GM21737 (cell line): ENCODE results near the gene AFDN.

Experiments
- ATAC-seq: cut with Tn5 transposase; IDR thresholded peaks from one replicate; pipeline ENCODE4 v1.9.1; 2021; ENCODE audit warnings: mild to moderate bottlenecking, moderate library complexity; ENCODE audit not compliant: unreplicated experiment

The AFDN gene

DNA sequence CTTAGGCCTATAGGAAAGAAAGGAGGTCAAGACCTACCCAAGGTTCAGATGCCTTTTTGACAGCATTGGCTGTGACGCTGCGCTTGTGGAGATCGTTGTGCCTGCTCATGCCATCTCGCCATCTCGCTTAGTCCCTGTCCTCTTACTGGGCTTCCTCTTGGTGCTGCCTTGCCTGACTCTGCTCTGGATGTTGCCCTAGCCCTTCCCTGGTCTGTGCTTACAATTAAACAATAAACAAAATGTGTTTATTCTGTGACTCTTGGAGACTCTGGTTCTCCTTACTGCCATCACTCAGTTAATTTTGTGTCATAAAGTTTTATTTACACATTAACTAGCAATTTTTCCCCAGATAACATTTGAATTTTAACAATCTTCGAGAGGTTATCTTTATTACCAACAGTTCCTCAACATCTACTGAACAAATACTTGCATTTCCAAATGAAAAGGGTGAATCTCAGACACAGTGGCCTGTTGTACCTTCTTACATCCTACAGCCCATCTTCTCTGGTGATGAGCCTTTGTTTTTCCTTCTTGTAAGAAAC is 11.6 kb downstream of the AFDN start:
- ATAC-seq = no peak

DNA sequence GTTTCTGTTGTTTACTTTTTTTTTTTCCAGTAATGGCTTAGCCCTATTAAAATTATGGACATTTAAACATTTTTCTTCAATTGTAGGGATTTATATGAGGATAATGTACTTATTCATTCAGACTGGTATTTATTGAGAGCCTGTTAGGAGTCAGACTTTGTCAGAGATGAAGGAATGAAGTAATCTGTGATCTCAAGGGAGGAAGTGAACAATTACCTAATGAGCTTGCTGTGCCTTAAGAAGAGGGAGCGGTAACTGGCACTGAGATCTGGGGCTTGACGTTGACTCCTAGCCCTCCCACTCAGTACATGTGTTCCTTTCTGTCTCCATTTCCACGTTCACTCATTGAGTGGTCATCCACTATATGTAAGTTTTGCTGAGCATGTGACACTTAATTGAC is 12.6 kb downstream of the AFDN start:
- no peak for ATAC-seq

DNA sequence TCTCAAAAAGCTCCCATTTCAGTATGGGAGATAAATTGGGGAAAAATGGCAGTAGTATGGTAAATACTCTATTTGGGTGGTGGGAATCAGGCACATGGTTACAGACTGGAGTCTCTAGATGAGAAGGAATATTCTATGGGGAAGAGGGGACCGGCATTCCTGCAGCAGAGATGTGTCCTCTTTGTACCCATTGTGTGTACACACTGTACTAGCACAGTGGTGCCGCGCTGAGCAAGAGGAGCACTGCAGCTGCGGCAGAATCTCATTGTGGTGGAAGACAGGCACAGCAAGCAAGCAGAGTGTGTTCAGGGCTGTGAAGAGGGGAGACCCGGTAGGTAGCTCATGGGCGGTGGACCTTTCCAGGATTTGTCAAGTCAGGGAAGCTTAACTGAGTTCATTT is 13.0 kb downstream of the AFDN start:
- ATAC-seq = no peak

DNA sequence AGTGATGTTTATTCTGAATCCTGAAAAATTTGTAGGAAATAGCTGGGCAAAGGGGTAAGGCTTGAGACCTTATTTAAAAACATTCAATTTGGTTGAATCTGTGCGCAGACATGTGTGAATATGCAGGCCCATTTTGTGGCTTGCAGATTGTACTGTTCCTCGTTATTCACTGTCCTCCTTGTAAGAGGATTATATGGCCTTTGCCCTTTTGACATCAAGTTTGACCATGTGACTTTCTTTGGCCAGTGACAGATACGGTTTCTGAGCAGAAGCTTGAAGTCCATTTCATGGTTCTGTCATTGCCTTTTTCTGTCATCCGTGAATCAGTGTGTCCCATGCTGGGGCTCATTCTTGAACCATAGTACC is 13.4 kb downstream of the AFDN start:
- ATAC-seq = no peak

DNA sequence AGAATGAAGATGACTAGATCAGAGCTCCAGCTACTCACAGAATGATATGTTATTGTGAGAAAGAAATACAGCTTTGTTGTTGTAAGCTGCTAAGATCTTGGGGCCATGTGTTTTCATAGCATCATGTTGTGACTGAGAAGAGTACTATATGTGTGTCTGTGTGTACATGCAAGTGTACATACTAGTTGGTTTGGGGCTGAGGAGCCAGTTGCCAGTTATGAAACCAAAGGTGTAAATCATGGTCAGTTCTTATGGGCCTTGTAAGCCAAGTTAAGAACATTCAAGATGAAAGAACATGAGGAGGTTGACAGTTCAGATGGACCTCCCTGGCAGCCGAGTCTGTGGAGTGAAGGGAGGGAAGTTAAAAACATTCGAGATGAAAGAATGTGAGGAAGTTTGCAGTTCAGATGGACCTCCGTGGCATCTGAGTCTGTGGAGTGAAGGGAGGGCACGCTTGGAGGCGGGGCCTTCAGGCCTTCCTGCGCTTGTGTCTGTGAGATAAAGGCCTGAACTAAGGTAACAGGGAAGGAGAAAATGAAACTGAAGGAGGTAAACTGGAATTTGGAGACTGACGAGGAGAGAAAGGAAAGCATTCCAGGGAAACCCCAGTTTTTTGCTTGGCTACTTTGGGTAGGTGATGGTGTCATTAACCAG is 13.9 kb downstream of the AFDN start:
- ATAC-seq = no peak

DNA sequence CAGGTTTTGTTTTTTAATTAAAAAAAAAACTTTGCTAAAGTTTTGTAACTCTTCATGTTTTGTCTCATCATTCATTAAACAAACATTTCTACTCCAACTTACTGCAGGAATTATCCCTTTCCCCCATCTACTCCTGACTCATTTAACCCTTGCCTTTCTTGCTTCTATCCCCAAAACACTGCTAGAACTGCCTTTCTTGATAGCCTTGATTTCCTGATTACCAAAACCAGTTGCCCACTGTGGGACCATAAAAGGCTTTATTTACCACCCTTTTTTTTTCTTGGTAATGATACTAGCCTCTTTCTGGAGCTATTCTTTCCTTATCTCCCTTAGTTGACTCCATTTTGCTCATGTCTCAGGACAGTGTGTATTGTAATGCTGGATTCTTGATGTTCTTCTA is 15.3 kb downstream of the AFDN start:
- ATAC-seq = no peak

DNA sequence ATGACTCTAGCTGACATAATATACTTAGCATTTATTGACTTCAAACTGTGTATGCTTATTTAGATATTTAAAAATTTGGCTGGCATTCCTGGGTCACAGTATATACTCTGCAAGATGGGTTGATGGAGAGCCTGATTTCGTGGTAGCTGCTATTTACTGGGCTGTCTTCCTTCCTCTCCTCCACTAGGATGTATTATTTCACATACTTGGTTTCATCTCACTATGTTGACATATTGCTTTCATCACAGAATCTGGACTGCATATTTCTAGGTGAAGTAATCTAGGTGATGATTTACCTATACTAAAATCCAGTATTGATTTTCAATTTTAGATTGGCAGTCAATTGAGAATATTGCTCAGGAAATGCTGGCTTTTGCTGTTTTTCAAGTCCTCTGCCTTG is 15.7 kb downstream of the AFDN start:
- ATAC-seq = no peak

DNA sequence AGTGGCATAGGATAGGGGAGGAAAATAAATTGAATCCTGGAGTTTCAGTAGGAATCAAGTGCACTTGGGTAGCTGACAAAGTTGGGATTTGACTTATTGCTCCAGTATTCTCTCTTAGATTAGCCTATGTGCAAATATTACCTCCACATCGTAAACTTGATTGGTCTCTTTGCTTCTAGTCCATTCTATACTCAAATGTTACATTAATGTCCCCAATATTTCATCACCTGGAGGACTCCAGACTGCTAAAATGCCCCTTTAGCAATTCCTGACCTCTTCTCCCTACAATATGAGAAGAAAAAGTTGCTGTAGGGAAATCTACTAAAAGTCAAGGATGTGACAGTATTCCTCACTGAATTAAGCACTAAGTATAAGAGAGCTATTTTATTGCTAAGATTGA is 16.3 kb downstream of the AFDN start:
- no peak for ATAC-seq

DNA sequence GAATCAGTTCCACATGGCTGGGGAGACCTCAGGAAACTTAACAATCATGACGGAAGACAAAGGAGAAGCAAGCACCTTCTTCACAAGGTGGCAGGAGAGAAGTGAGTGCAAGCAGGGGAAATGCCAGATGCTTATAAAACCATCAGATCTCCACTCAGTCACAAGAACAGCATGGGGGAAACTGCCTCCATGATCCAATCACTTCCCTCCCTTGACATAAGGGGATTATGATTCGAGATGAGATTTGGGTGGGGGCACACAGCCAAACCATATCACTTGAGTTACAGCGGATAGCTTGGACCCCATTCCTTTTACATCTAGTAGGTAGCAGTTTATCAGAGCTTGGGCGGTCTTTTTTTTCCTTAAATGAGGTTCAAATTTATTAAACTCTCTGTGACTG is 19.1 kb downstream of the AFDN start:
- ATAC-seq = no peak

DNA sequence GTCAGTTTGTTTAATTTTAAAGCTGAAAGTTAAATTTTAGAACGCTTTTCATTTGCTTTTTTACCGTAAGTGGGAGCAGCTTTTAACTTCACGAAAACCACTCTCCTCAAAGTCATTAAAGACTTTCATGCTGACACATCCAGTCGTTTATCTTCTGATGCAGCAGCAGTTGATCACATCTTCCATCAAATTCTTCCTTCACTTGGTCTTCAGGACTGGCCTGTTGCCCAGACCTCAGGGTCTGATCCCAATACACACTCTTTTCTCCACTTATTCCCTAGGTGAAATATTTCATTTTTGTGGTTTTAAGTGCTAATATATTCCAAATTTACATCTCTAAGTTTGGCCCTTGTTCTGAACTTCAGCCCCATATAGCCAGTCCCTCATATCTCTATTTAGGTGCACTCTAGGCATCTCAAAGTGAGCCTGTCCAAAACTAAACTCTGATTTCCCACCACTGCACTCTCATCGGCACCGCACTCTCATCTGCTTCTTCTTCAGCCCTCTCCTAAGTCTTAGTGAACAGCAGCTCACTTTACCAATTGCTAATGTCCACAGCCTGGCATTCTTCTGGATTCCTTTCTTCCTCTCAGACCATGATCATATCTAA is 20.4 kb downstream of the AFDN start:
- ATAC-seq = no peak

DNA sequence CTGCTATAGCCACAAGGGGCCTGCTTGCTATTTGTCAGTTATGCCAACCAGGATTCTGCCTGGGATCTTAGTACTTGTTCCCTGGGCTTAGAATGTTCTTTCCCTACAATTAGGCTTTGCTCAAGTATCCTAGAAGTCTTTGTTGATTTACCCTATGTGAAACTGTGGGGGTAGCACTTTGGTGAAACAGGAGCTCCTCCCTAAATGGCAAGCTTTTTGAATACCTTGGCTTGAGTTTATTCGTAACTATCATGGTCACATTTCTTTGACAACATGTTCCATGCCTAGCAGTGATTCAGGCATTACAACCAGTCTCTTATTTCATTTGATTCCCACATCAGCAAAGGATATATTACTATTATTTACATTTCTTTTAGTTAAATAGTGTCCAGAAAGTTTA is 21.2 kb downstream of the AFDN start:
- no peak for ATAC-seq

DNA sequence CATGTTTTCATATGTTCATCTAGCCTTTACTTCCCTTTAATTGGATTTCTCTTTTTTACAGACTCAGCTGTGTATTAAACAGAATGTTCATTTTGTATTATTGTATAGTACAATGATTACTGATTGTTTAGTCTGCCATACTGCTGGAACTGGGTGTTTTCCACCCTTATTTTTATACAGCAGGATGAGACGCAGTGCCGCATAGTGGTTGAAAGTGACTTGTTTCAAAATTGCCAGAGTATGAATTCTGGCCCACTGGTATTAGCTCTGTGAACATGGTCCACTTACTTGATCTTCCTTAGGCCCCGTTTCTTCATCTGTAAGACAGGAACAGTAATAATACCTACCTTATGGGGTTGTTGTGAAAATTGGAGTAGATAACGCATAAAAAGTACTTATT is 22.1 kb downstream of the AFDN start:
- no peak for ATAC-seq

DNA sequence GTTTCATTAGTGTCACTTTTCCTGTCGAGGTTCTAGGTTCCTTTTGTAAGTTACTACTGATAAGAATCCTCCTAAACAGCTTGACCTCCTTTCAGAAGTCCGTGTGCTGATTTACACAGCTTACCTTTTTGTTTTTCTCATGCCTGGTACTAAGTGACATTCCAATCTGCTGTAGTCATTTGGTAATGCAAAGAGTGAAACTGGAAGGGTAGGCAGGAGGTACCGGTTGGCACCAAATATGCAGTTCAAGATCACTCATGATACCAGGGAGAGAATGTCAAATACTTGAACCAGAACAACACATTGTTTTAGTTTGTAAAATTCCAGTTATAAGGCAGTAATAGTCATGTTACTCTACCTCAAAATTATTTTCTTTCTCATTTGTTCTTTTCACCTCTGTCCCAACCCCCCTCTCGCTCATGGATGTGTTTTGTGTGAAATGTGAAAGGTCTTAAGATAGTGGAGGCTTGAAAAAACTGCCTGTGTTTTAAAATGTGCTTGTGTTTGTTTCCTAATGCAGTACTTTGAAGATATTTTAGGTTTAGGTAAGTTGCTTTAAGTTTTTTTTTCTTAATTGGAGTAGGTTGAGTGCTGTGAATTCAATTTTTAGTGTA is 23.2 kb downstream of the AFDN start:
- no peak for ATAC-seq

DNA sequence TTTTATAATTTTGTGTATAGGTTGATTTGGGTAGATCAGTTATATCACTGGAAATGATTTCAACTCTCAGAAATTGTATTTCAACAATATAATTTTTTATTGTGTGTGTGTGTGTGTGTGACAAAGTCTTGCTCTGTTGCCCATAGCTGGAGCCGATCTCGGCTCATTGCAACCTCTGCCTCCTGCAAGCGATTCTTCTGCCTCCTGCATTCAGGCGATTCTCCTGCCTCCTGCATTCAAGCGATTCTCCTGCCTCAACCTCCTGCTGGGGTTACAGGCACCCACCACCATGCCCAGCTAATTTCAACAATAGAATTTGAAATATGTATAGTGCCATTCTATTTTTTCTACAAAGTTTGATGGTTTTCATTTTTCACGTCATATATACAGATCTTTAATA is 24.1 kb downstream of the AFDN start:
- ATAC-seq = no peak

DNA sequence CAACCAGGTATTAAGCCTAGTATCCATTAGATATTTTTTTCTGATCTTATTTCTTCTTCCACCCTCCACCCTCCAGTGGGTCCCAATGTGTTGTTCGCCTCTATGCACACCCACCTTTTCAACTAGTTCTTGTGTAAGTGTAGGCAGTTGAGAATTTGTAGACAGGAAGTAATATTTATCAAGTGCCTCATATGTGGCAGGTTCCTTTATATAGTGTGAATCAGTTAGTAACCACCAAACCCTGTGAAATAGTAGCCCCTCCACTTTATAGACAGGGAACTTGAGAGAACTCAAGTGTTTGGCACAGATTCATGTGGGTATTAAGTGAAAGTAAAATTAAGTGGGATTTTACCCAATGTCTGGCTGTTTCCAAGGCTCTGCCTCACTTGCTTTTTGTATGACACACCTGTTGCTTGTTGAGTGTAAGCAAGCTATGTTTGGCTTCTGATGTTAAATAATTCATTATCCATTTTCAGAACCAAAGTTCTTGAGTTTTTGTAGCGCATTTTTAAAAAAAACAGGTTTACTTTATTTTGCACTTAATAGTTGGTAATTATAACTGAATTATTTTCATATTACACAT is 24.8 kb downstream of the AFDN start:
- ATAC-seq = no peak

DNA sequence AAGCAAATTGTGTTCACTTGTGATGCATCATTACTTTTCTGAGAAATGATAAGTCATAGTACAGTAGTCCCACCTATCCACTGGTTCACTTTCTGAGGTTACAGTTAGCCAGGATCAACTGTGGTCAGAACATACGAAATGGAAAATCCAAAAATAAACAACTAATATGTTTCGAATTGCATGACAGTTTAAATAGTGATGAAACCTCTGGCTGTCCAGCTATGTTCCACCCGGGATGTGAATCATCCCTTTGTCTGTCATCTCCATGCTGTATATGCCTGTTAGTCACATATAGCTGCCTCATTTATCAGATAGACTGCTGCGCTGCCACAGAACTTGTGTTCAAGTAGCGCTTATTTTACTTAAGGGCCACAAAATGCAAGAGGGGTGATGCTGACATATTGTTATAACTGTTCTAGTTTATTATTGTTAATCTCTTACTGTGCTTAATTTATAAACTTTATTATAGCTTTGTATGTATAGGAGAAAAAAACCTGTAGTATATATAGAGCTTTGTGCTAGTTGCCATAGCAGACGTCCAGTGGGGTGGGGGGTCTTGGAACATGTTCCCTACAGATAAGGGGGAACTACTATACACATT is 29.2 kb downstream of the AFDN start:
- ATAC-seq = no peak

DNA sequence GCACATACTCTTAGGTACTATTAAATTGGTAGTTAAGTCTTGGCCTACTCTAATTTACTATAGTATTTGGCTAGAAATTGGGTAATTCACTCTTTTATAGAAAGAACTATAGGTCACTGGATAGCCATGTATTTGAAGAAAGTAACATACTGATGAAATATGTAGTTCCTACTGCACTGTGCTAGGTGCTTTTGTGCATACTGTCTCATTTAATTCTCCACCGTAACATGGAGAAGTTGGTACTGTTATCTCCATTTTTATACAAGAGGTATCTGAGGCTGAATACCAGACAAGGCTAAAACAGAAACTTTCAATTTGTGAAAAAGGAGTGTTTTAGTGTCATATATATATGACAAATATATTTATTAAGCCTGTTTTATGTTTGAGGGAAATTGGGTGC is 29.8 kb downstream of the AFDN start:
- no peak for ATAC-seq

DNA sequence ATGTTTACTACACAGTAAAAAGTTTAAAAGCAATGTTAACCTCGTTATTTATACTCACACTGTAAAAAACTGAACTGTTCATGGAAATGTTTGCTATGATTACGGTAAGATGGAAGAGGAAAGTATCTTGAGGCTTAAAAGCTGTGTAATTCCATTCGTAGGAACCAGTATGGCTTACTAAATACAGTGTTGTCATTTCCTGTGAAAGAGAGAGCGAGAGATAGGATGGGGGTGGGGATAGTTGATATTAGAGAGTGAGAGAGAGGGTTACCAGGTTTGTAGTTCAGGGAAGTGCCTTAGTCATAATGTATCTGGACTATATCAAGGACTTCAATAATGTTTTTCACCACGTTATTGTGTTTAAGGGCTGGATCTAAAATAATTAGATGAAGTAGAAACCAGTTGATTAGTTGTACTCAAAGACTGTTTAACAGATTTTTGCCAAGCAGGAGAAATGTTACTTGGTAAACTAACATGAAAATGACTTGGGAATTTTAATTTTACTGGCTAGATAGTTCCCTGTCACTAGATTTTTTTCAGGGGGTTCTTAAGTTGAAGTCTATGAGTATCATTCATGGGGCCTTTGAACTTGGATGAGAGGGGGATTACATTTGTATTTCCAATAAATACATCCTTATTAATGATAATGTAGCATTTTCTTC is 30.4 kb downstream of the AFDN start:
- no peak for ATAC-seq

DNA sequence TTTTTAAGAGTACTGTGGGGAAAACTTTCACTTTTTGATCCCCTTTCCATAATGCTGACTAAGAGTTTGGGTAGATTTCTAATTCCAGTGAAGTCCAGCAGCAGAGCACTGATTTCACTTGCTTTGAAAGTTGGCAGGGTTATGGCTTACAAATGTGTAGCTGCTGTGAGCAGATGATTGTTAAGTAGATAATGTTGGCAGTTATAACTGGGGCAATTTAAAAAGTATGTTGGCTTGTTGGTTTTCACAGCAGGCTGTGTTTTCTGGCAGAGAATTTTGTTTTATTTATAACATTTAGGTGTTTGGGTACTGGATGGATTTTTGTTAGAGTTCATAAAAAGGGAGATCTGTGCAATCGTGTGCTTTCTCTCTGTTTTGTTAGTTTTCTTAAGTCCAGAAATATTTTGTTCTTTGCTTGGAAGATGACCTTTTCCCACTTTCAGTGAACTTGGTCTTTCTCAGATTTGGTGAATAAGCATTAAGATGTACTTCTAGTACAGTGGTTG is 31.4 kb downstream of the AFDN start:
- no peak for ATAC-seq

DNA sequence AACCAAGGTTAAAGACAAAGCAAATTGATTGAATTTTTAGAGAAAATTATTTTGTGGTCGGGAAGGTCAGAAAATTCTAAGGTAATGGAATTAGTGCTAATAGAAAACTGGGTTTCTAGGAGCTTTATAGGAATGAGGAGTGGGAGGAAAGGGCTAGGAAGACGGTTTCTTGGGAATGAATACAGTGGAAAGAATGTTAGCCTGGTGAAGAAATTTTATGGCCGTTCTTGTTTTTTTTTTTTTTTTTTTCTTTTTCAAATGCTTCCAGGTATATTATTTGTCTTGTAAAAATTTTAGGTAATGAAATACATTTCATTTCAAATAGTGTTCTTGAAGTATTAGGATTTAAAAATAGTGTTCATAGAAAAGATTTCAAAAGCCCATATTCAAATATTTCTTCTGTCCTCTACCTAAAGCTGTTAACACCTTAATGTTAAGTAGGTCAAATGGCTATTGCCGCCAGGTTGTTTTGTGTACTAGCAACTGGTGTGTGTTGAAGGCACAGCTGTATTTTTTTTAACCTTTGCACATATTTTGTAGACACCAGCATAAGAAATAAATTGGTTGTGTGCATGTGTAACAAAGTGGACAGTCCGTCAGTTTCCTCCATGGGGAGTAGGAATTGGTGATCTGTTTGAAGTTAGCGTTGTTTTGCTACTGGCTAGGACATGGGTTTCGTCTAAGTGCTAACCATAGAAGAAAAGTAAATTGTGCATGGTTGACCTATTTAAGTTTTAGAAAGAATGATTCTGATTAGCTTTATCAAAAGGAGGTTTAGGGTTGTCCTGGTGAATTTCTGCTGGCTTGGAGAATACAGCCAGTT is 32.3 kb downstream of the AFDN start:
- no peak for ATAC-seq
